ENCODE results near the gene DLK1. TPM values are rescaled to one million over a fixed set of nuclear protein-coding genes. Genes with fewer than 3 reads are reported as not detected.

The DLK1 gene
- total and polyA plus RNA-seq, 2 of the 13 experiments (the other 11 are each of a cell fraction or from before 2014, with no cell fraction given): 95.5 to 312 TPM

DNA sequence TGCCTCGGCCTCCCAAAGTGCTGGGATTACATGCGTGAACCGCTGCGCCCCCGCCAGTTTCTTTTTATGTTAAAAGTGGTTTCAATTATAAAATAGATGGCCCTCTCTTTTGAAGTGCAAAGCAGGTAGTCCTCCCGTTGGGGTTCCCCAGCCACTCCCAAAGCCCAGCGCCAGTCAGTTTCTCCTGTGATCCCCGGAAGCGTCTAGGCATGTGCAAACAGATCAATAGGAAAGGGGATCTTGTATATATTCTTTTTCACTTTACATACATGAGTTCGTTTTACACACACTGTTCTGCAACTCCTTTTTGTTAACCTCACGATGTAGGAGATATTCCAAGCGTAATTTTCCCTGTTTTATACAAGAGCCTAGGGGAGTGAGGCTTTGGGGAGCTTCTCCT is 16.3 kb upstream of the DLK1 start (continued):
- TF ChIP-seq, protein P1, sequence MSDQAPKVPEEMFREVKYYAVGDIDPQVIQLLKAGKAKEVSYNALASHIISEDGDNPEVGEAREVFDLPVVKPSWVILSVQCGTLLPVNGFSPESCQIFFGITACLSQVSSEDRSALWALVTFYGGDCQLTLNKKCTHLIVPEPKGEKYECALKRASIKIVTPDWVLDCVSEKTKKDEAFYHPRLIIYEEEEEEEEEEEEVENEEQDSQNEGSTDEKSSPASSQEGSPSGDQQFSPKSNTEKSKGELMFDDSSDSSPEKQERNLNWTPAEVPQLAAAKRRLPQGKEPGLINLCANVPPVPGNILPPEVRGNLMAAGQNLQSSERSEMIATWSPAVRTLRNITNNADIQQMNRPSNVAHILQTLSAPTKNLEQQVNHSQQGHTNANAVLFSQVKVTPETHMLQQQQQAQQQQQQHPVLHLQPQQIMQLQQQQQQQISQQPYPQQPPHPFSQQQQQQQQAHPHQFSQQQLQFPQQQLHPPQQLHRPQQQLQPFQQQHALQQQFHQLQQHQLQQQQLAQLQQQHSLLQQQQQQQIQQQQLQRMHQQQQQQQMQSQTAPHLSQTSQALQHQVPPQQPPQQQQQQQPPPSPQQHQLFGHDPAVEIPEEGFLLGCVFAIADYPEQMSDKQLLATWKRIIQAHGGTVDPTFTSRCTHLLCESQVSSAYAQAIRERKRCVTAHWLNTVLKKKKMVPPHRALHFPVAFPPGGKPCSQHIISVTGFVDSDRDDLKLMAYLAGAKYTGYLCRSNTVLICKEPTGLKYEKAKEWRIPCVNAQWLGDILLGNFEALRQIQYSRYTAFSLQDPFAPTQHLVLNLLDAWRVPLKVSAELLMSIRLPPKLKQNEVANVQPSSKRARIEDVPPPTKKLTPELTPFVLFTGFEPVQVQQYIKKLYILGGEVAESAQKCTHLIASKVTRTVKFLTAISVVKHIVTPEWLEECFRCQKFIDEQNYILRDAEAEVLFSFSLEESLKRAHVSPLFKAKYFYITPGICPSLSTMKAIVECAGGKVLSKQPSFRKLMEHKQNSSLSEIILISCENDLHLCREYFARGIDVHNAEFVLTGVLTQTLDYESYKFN (CRISPR knock-in tag; conservative IDR thresholded peaks at IDR 0.05): 0 out of 2 replicates have a peak, but pooled peaks have one; percentile 33
- TF ChIP-seq, protein P2, sequence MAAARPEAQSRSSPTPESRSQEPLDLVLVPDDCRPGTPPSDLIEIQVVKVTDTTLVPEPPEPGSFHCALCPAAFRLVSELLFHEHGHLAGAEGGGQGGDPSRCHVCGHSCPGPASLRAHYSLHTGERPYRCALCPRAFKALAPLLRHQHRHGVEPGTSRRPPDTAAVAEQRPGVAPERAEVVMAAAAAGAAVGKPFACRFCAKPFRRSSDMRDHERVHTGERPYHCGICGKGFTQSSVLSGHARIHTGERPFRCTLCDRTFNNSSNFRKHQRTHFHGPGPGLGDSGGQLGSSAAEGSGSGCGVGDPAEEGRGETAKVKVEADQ (CRISPR knock-in tag; IDR thresholded peaks at IDR 0.05; ENCODE audit: borderline replicate concordance): no peak
- TF ChIP-seq ZNF839 (CRISPR knock-in tag; IDR thresholded peaks at IDR 0.05; ENCODE audit: borderline replicate concordance): no peak
- TF ChIP-seq, protein P3, sequence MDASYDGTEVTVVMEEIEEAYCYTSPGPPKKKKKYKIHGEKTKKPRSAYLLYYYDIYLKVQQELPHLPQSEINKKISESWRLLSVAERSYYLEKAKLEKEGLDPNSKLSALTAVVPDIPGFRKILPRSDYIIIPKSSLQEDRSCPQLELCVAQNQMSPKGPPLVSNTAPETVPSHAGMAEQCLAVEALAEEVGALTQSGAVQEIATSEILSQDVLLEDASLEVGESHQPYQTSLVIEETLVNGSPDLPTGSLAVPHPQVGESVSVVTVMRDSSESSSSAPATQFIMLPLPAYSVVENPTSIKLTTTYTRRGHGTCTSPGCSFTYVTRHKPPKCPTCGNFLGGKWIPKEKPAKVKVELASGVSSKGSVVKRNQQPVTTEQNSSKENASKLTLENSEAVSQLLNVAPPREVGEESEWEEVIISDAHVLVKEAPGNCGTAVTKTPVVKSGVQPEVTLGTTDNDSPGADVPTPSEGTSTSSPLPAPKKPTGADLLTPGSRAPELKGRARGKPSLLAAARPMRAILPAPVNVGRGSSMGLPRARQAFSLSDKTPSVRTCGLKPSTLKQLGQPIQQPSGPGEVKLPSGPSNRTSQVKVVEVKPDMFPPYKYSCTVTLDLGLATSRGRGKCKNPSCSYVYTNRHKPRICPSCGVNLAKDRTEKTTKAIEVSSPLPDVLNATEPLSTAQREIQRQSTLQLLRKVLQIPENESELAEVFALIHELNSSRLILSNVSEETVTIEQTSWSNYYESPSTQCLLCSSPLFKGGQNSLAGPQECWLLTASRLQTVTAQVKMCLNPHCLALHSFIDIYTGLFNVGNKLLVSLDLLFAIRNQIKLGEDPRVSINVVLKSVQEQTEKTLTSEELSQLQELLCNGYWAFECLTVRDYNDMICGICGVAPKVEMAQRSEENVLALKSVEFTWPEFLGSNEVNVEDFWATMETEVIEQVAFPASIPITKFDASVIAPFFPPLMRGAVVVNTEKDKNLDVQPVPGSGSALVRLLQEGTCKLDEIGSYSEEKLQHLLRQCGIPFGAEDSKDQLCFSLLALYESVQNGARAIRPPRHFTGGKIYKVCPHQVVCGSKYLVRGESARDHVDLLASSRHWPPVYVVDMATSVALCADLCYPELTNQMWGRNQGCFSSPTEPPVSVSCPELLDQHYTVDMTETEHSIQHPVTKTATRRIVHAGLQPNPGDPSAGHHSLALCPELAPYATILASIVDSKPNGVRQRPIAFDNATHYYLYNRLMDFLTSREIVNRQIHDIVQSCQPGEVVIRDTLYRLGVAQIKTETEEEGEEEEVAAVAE (CRISPR knock-in tag; IDR thresholded peaks at IDR 0.05; ENCODE audit: borderline replicate concordance): no peak
- TF ChIP-seq, protein P4, sequence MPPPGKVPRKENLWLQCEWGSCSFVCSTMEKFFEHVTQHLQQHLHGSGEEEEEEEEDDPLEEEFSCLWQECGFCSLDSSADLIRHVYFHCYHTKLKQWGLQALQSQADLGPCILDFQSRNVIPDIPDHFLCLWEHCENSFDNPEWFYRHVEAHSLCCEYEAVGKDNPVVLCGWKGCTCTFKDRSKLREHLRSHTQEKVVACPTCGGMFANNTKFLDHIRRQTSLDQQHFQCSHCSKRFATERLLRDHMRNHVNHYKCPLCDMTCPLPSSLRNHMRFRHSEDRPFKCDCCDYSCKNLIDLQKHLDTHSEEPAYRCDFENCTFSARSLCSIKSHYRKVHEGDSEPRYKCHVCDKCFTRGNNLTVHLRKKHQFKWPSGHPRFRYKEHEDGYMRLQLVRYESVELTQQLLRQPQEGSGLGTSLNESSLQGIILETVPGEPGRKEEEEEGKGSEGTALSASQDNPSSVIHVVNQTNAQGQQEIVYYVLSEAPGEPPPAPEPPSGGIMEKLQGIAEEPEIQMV (CRISPR knock-in tag; IDR thresholded peaks at IDR 0.05; ENCODE audit: low read depth): no peak
- TF ChIP-seq ARNT2 (CRISPR knock-in tag; IDR thresholded peaks at IDR 0.05; ENCODE audit: low read depth): no peak
- no peak for TF ChIP-seq CAMTA2 (CRISPR knock-in tag; IDR thresholded peaks at IDR 0.05; ENCODE audit: borderline replicate concordance)
- TF ChIP-seq, protein P5, sequence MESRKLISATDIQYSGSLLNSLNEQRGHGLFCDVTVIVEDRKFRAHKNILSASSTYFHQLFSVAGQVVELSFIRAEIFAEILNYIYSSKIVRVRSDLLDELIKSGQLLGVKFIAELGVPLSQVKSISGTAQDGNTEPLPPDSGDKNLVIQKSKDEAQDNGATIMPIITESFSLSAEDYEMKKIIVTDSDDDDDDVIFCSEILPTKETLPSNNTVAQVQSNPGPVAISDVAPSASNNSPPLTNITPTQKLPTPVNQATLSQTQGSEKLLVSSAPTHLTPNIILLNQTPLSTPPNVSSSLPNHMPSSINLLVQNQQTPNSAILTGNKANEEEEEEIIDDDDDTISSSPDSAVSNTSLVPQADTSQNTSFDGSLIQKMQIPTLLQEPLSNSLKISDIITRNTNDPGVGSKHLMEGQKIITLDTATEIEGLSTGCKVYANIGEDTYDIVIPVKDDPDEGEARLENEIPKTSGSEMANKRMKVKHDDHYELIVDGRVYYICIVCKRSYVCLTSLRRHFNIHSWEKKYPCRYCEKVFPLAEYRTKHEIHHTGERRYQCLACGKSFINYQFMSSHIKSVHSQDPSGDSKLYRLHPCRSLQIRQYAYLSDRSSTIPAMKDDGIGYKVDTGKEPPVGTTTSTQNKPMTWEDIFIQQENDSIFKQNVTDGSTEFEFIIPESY (CRISPR knock-in tag; IDR thresholded peaks at IDR 0.05): peak; percentile 36; the same call in 1 of the 2 replicates
- TF ChIP-seq ETV5 (CRISPR knock-in tag; IDR thresholded peaks at IDR 0.05; ENCODE audit: borderline replicate concordance): peak; percentile 80; the same call in 1 of the 2 replicates
- TF ChIP-seq, protein P6, sequence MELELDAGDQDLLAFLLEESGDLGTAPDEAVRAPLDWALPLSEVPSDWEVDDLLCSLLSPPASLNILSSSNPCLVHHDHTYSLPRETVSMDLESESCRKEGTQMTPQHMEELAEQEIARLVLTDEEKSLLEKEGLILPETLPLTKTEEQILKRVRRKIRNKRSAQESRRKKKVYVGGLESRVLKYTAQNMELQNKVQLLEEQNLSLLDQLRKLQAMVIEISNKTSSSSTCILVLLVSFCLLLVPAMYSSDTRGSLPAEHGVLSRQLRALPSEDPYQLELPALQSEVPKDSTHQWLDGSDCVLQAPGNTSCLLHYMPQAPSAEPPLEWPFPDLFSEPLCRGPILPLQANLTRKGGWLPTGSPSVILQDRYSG (CRISPR knock-in tag; IDR thresholded peaks at IDR 0.05): no peak
- TF ChIP-seq, protein P7, sequence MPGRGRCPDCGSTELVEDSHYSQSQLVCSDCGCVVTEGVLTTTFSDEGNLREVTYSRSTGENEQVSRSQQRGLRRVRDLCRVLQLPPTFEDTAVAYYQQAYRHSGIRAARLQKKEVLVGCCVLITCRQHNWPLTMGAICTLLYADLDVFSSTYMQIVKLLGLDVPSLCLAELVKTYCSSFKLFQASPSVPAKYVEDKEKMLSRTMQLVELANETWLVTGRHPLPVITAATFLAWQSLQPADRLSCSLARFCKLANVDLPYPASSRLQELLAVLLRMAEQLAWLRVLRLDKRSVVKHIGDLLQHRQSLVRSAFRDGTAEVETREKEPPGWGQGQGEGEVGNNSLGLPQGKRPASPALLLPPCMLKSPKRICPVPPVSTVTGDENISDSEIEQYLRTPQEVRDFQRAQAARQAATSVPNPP (CRISPR knock-in tag; IDR thresholded peaks at IDR 0.05): no peak
- TF ChIP-seq, protein P8, sequence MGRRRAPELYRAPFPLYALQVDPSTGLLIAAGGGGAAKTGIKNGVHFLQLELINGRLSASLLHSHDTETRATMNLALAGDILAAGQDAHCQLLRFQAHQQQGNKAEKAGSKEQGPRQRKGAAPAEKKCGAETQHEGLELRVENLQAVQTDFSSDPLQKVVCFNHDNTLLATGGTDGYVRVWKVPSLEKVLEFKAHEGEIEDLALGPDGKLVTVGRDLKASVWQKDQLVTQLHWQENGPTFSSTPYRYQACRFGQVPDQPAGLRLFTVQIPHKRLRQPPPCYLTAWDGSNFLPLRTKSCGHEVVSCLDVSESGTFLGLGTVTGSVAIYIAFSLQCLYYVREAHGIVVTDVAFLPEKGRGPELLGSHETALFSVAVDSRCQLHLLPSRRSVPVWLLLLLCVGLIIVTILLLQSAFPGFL (CRISPR knock-in tag; IDR thresholded peaks at IDR 0.05): no peak
